Neuronal stem cell (in vitro differentiated cells): ENCODE measurements around the gene SHOC2.

Experiments used
- DNase-seq: peaks from one replicate; pipeline ENCODE4 v3.0.0-alpha.2; 2013; ENCODE audit warnings: low spot score
- H2AFZ ChIP-seq: one replicate; pipeline ENCODE4 v1.6.1; 2013; ENCODE audit warnings: mild to moderate bottlenecking, low read length, inconsistent platforms
- H2AK5ac ChIP-seq: 2 replicates; pipeline ENCODE4 v1.6.1; 2013; ENCODE audit warnings: low read depth, mild to moderate bottlenecking, inconsistent platforms, low read length, moderate library complexity, mixed read lengths
- H2BK120ac ChIP-seq: 2 replicates; pipeline ENCODE4 v1.6.1; 2013; ENCODE audit warnings: low read depth, mild to moderate bottlenecking, inconsistent platforms, low read length, moderate library complexity, mixed read lengths
- H2BK12ac ChIP-seq: one replicate; pipeline ENCODE4 v1.6.1; 2013; ENCODE audit warnings: low read length, inconsistent platforms
- H2BK15ac ChIP-seq: 2 replicates; pipeline ENCODE4 v1.6.1; 2013; ENCODE audit warnings: mild to moderate bottlenecking, low read length, inconsistent platforms, mixed read lengths
- H2BK5ac ChIP-seq: one replicate; pipeline ENCODE4 v1.6.1; 2013; ENCODE audit warnings: inconsistent platforms, mild to moderate bottlenecking, low read length, moderate library complexity
- H3K14ac ChIP-seq: one replicate; pipeline ENCODE4 v1.6.1; 2013; ENCODE audit warnings: low read length, inconsistent platforms
- H3K18ac ChIP-seq: 2 replicates; pipeline ENCODE4 v1.6.1; 2013; ENCODE audit warnings: low read length, inconsistent platforms
- H3K23ac ChIP-seq: 2 replicates; pipeline ENCODE4 v1.6.1; 2013; ENCODE audit warnings: low read depth, mild to moderate bottlenecking, mixed read lengths, low read length, inconsistent platforms; ENCODE audit not compliant: poor library complexity
- H3K27ac ChIP-seq: replicated peaks from 3 replicates; pipeline ENCODE4 v1.5.1; 2013; ENCODE audit warnings: low read length, inconsistent platforms
- H3K27me3 ChIP-seq, 3 experiments: 2 replicates each; pipeline ENCODE4 v1.6.1; 2013; ENCODE audit warnings: low read length in 3 of 3, mild to moderate bottlenecking in 2 of 3, inconsistent platforms in 1 of 3, low read depth in 1 of 3, mixed read lengths in 1 of 3, moderate library complexity in 1 of 3; ENCODE audit not compliant: control insufficient read depth in 3 of 3, insufficient read depth in 3 of 3
- H3K36me3 ChIP-seq, 2 donors: replicated peaks in 1 of 2; 2 replicates each; pipeline ENCODE4 v1.6.1; 2013; ENCODE audit warnings: low read length in 2 of 2; ENCODE audit not compliant: control insufficient read depth in 2 of 2, insufficient read depth in 2 of 2
- H3K4ac ChIP-seq: 2 replicates; pipeline ENCODE4 v1.6.1; 2013; ENCODE audit warnings: inconsistent platforms, mild to moderate bottlenecking, low read length, moderate library complexity
- H3K4me1 ChIP-seq, 2 donors: 1 replicate in 1 of 2; 2 replicates in 1 of 2; pipeline ENCODE4 v1.6.1; 2013; ENCODE audit warnings: low read length in 2 of 2, low read depth in 1 of 2; ENCODE audit not compliant: control insufficient read depth in 2 of 2, insufficient read depth in 1 of 2
- H3K4me2 ChIP-seq: one replicate; pipeline ENCODE4 v1.6.1; 2013; ENCODE audit warnings: mild to moderate bottlenecking, low read length, inconsistent platforms; ENCODE audit not compliant: insufficient read depth, poor library complexity, severe bottlenecking
- H3K4me3 ChIP-seq, 2 donors: 2 replicates each; pipeline ENCODE4 v1.5.1; 2013; ENCODE audit warnings: low read length in 2 of 2, mild to moderate bottlenecking in 2 of 2, inconsistent platforms in 1 of 2, moderate library complexity in 1 of 2
- H3K79me1 ChIP-seq: one replicate; pipeline ENCODE4 v1.6.1; 2013; ENCODE audit warnings: low read depth, mild to moderate bottlenecking, inconsistent platforms, low read length, moderate library complexity
- H3K9ac ChIP-seq: one replicate; pipeline ENCODE4 v1.6.1; 2013; ENCODE audit warnings: mild to moderate bottlenecking, low read depth, low read length, inconsistent platforms; ENCODE audit not compliant: poor library complexity
- H3K9me3 ChIP-seq, 2 donors: replicated peaks in 1 of 2; 2 replicates each; pipeline versions ENCODE3 to v1.6.1; 2013; ENCODE audit warnings: low read length in 2 of 2, mild to moderate bottlenecking in 2 of 2, inconsistent platforms in 1 of 2, low read depth in 1 of 2, mixed read lengths in 1 of 2, moderate library complexity in 1 of 2; ENCODE audit not compliant: control insufficient read depth in 2 of 2, insufficient read depth in 1 of 2
- H4K8ac ChIP-seq: one replicate; pipeline ENCODE4 v1.6.1; 2013; ENCODE audit warnings: low read depth, mild to moderate bottlenecking, inconsistent platforms, low read length, moderate library complexity
- H4K91ac ChIP-seq: one replicate; pipeline ENCODE4 v1.6.1; 2013; ENCODE audit warnings: low read length, low read depth, mild to moderate bottlenecking, inconsistent platforms; ENCODE audit not compliant: poor library complexity
- WGBS, 2 donors: extraction: QIAGEN DNeasy Blood & Tissue Kit; methylation state at CpG; one replicate each; pipeline ENCODE4 v1.1.7; 2013; ENCODE audit warnings: missing lambda C conversion rate in 2 of 2, mixed read lengths in 1 of 2; ENCODE audit not compliant: insufficient read length in 2 of 2, insufficient replicate concordance in 1 of 2; ENCODE audit errors: extremely low coverage in 2 of 2; 5-methylcytosine and 5-hydroxymethylcytosine counted together

The SHOC2 gene

DNA sequence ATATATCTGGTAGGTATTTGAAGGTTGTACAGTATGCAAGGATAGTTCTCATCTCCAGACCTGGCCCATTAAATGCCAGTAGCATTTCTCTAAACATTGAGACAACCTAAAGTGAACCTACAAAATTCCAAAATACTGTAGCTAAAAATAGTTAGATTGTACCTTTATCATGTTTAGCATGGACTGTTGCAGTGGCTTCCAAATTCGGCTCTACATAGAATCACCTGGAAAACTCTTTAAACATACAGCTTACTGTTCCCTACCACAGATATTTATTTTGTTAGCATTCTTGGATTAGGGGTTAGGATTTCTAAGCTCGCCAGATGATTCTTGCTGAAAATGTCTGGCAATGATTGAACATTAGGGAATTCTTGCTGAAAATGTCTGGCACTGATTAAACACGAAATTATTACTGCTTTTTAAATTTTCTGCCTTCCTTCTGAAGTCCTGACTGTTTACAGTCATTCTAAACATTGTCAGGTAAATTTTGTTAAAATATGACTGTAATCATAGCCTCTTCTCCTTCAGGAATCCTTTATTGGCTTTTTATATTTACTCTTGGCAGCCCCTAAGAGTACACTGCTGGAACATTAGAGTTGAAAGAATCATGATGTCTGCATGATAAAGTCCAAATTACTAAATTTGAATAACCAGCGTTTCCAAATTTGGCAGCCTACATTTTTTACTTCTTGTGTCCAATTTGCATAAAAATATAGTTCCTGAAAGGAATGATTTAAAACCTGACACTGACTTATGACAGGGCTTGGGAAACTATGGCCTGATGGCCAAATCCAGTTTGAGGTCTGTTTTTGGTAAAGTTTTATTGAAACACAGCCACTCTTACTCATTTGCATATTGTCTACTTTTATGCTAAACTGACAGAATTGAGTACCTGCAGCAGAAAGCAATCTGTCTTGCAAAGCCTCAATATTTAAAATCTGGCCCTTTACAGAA, 40.3 kb downstream of the SHOC2 start:
- no peak for DNase-seq
- Histone ChIP-seq H4K91ac (no peak overlapping the region), H3K9me3 (peaks cover 0 to 4% of the 10 kb centered on the region in 2 donors), H3K27me3 (no peaks in the 10 kb centered on the region), H3K18ac (no peak overlapping the region), H2BK120ac (no peak overlapping the region), H2AFZ (no peak overlapping the region), H3K4me1 (no peaks in the 10 kb centered on the region), H3K23ac (no peak overlapping the region), H2BK15ac (no peak overlapping the region), H2AK5ac (no peak overlapping the region), H4K8ac (no peak overlapping the region), H3K4ac (no peak overlapping the region), H3K36me3 (peaks cover 0 to 6% of the 10 kb centered on the region in 2 donors), H2BK12ac (no peak overlapping the region), H3K27ac (no peak overlapping the region), H2BK5ac (no peak overlapping the region), H3K9ac (no peak overlapping the region), H3K14ac (no peak overlapping the region), H3K4me2 (no peak overlapping the region), H3K4me3 (no peak overlapping the region), H3K79me1 (peaks cover 4% of the 10 kb centered on the region)
- WGBS, 2 donors, result no CpG with 5 or more reads among the region's 4 CpGs

DNA sequence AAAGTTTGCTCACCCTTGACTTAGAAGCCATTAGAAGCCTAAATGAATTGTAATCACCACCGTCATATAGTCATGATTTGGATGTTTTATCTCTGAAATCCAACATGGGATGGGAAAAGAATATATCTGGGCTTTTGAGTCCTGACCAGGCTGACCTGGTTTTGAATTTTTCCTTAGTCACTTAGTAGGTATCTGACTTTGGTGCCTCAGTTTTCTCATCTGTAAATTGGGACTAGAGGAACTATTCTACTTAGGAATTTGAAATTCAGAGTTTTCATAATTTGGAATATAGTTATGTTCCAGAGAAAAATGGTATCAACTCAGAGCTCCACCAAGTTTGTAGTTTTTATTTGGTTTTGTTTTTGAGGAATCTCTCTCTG, 40.9 kb downstream of the SHOC2 start:
- Histone ChIP-seq H2BK15ac (no peak overlapping the region), H2BK12ac (no peak overlapping the region), H3K14ac (no peak overlapping the region), H3K18ac (no peak overlapping the region), H3K9me3 (peaks cover 0 to 4% of the 10 kb centered on the region in 2 donors), H2AK5ac (no peak overlapping the region), H3K4me1 (no peaks in the 10 kb centered on the region), H4K91ac (no peak overlapping the region), H2BK5ac (no peak overlapping the region), H3K4me3 (no peak overlapping the region), H3K9ac (no peak overlapping the region), H3K4me2 (no peak overlapping the region), H3K27me3 (no peaks in the 10 kb centered on the region), H2BK120ac (no peak overlapping the region), H3K79me1 (peaks cover 4% of the 10 kb centered on the region), H3K23ac (no peak overlapping the region), H3K27ac (no peak overlapping the region), H3K36me3 (peaks cover 0 to 13% of the 10 kb centered on the region in 2 donors), H4K8ac (no peak overlapping the region), H3K4ac (no peak overlapping the region), H2AFZ (no peak overlapping the region)
- no CpG with 5 or more reads among the region's 1 CpG for WGBS, 2 donors
- no peak for DNase-seq

DNA sequence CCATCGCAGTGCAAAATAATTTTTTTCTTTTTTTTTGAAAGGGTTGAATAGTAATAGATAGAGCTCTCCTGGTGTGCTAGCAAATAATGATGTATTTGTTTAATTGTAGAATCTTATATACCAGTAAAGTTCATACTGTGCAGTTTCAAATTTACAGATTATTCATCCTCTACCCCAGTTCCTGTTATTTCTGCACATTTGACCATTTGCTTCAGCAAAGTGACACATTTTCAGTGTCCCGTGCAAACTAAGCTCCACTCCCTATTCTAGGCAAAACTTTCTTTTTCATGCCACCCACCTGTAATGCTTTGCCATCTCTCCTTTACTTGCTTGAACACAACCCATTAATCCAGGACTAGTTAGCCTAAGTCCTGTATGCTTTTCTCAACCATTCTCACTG, 43.0 kb downstream of the SHOC2 start:
- Histone ChIP-seq H2BK15ac (no peak overlapping the region), H3K18ac (no peak overlapping the region), H2AK5ac (no peak overlapping the region), H3K27me3 (no peaks in the 10 kb centered on the region), H3K14ac (no peak overlapping the region), H3K23ac (no peak overlapping the region), H4K91ac (no peak overlapping the region), H3K4me3 (no peak overlapping the region), H3K79me1 (peaks cover 2% of the 10 kb centered on the region), H2BK120ac (no peak overlapping the region), H3K9me3 (no peaks in the 10 kb centered on the region), H3K9ac (no peak overlapping the region), H3K36me3 (peaks cover 0 to 21% of the 10 kb centered on the region in 2 donors), H2BK5ac (no peak overlapping the region), H2BK12ac (no peak overlapping the region), H4K8ac (no peak overlapping the region), H3K27ac (peak overlapping the region; percentile 43), H3K4me1 (no peaks in the 10 kb centered on the region), H3K4me2 (no peak overlapping the region), H2AFZ (no peak overlapping the region), H3K4ac (no peak overlapping the region)
- WGBS, 2 donors, result no CpG with 5 or more reads among the region's 2 CpGs
- no peak for DNase-seq

DNA sequence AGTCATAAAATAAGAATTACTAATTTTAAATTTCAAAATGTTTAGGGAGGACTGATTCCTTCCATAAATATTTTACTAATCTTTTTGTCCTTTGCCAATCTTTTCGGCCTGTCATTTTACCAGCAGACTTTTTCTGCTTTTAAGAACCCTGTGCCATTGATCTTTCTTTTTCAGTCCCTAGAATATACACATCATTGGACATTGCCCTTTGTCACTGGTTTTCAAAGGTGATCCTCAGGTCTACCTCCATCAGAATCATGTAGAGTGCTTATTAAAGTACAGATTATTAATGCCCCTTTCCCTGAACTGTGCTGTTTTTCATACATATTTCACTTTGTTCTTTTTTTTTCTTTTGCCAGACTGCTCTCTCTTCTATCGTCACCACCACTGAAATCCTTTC, 43.8 kb downstream of the SHOC2 start:
- no CpG with 5 or more reads among the region's 2 CpGs for WGBS, 2 donors
- H3K36me3 ChIP-seq, result peaks cover 0 to 26% of the 10 kb centered on the region in 2 donors
- H3K79me1 ChIP-seq, result peaks cover 2% of the 10 kb centered on the region
- no peak for DNase-seq
- H2AFZ ChIP-seq, result no peak overlapping the region
- H3K27ac ChIP-seq, result no peak overlapping the region
- H2BK5ac ChIP-seq, result no peak overlapping the region
- H2BK12ac ChIP-seq, result no peak overlapping the region
- no peak overlapping the region for H3K9ac ChIP-seq
- no peak overlapping the region for H3K23ac ChIP-seq
- no peaks in the 10 kb centered on the region for H3K4me1 ChIP-seq
- H3K4ac ChIP-seq, result no peak overlapping the region
- H3K4me3 ChIP-seq, result no peak overlapping the region
- no peak overlapping the region for H3K18ac ChIP-seq
- no peak overlapping the region for H2AK5ac ChIP-seq
- H2BK120ac ChIP-seq, result no peak overlapping the region
- H3K4me2 ChIP-seq, result no peak overlapping the region
- no peak overlapping the region for H4K8ac ChIP-seq
- no peaks in the 10 kb centered on the region for H3K27me3 ChIP-seq
- no peak overlapping the region for H3K14ac ChIP-seq
- no peaks in the 10 kb centered on the region for H3K9me3 ChIP-seq
- no peak overlapping the region for H4K91ac ChIP-seq
- H2BK15ac ChIP-seq, result no peak overlapping the region
